DMS 273 treated with DMSO at 0.1 percent for 48 hours (cell line): ENCODE data around the gene OR2H1.
"Not testable (repeated sequence)": the region's sequence is repeated elsewhere in the genome, so short reads cannot be mapped to it uniquely, and the experiment has no call there.

ENCODE experiments used
- DNase-seq: peaks from one replicate; lab custom pipeline; 2025; lab: John Stamatoyannopoulos, UW

Gene OR2H1

DNA sequence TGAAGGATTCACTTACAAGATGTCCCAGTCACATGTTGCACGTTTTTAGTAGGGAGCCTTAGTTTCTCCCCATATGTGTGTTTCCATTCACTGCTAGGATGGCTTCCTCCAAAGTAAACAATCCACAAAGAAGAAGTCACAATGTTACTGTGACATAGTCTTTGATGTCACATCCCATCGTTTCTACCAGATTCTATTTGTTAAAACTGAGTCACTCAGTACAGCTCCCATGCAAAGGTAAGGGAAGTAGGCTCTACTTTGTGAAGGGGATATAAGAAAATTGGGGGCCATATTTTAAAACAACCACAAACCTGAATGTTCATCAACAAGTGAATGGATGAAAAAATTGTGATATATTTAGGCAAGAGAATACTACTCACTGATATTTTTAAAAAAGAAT lies at the start of gene OR2H1, which contains the start of gene OR11A1:
OR2H1 (plus strand) TSS at position 185 of the 400 bp plus-strand sequence. CDS start 4,615 bp downstream, outside the sequence.
OR11A1 (minus strand) TSS at position 101 of the 400 bp plus-strand sequence. CDS start 29,430 bp downstream, outside the sequence.
- DNase-seq: no peak

DNA sequence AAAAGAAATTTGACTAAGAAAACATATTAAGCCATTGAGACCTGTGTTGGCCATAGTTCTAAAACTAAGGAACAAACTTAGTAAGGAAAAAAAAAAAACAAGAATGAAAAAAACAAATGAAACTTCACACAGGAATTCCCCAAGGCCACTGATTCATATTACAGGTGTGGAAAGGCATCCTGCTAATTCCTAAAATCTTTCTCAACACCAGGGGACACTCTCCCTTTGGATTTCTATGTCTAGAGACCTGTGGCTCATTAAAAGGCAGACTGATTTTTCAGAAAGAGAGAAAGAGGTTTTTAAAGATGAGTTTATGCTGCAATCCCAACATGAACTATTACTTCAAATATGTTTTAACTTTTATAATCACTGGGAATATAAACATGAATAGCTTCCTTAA lies 42.4 kb upstream of the OR2H1 start, which contains the start of gene OR12D1:
OR12D1 (plus strand) TSS at position 341 of the 400 bp plus-strand sequence.
- DNase-seq: no peak

DNA sequence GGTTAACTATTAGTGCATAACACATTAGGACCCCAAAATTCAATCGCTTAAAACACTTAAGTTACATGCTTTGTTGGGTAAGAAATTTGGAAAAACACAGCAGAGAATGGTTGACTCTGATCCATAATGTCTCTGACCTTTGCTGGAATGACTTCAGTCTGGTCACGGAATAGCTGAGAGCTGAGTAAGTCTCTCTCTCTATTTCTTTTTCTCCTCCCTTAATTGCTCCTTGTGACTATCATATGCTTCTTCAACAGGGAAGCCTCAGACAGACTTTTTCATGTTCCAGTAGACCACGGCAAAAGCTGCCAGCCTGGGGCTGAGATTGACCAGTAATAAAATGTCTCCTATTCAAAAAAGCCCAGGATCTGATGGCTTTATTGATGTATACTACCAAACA lies 37.4 kb upstream of the OR2H1 start:
- no peak for DNase-seq

DNA sequence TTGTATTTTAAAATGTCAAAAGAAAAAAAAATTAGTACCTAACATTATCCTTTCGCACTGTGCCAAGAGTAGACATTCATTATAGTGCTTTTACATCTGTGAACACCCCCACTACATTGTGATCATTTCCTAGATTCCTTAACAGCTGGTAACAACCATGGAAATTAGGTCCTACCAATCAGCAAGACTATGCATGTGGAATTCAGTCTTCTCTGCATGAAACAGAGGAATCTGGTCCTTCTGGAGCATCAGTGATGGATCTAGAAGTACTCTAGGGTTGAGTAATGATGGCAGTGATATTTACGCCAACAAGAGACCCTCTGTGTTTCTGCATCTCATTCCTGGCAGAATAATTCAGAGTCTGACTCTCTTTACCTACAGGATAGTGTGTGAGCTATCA lies 32.8 kb upstream of the OR2H1 start:
- no peak for DNase-seq

DNA sequence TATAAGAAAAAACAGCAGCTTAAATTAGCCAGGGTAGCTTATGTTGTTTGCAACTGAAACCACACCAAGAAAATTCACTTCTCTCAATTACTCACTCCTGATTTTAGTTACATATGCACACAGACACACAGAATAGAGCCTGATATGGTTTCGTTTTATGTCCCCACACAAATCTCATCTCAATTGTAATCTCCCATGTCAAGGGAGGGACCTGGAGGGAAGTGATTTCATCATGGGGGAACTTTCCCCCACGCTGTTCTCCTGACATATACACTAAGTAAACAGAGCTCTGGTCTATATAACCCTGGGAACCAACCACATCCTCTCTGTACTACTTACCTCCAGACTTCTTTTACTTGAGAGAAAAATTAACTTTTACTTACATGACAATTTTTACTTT lies 32.4 kb upstream of the OR2H1 start:
- DNase-seq: no peak

DNA sequence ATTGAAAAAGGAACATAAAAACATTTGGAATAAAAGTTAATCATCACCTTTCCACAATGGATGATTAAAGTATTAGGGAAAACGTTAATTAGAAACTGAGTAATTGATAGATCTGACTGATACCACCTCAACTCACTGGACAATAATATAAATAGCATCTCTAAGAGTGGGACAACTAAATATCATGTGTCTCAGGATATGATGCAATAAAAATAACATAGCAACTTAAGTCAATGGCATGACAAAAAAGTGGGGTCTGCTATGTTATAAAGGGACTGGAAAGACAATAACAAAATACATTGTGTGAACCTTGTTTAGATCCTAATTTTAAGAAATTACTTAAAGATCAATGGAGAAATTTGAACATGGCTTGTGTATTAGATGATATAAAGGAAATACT lies 31.9 kb upstream of the OR2H1 start:
- no peak for DNase-seq

DNA sequence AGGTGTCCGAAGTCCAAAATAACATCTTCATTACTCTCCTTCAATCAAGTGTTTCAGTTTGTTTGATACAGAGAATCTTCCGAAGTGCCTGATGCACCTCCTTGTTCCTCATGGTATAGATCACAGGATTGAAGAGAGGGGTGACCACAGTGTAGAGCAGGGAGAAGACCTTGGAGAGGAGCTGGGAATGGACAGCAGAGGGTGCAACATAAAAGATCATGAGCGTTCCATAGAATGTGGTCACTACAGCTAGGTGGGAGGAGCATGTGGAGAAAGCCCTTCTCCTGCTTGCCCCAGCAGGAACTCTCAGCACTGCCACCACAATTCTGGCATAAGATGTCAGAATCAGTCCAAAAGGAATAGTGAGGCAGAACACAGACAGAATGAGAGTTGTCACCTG lies 30.3 kb upstream of the OR2H1 start:
- no peak for DNase-seq

DNA sequence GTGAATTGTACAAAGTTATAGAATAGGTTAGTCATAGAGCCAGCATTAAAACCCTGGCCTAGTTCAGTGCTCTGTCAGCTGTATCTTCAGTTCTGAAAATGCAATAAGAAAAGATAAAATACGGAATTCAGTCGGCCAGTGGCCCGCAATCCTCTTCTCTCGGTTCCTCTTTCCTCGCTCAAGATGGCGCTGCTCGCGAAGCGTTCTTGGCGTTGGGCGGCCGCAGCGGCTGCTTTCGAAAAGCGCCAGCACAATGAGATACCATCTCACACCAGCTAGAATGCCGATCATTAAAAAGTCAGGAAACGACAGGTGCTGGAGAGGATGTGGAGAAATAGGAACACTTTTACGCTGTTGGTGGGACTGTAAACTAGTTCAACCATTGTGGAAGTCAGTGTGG lies 20.2 kb upstream of the OR2H1 start:
- not testable (repeated sequence) for DNase-seq

DNA sequence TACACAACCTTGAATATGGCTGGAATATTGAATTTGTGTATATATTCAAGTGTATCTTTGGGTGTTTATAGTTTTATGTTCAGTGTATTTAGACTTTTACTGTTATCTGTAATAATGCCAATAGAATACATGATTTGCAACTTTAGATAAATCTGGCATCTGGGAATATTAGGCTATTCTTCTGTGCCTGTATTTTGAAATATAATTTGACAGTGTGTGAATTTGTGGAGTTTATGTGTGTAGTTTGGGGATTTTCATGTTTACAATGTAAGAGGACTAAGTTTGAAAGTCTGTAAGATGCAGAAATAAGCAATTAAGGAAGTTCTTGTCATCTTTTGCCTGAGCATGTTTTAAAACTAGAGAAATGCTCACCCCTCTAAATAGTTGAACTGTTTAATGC lies 17.9 kb upstream of the OR2H1 start, which contains the start of gene OR10C1:
OR10C1 (plus strand) TSS at position 301 of the 400 bp plus-strand sequence. CDS start 710 bp downstream, outside the sequence.
- no peak for DNase-seq

DNA sequence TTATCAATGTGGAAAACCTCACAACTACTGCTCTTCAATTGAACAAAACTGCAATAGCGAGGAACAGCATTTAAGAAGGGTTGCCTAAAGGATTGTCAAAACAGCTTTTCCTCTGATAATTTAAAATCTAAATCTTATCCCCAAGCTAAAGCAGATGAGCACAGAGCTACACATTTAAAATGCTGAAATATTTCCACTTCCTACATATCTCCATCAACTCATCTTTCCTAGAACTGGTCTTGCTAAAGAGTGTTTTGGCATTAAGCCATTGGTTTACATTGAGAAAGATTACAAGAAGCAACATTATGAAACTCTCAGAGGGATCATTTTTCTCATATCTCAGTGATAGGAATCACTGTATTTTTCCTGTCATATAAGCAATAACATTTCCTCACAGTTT lies 14.2 kb upstream of the OR2H1 start:
- DNase-seq: no peak

DNA sequence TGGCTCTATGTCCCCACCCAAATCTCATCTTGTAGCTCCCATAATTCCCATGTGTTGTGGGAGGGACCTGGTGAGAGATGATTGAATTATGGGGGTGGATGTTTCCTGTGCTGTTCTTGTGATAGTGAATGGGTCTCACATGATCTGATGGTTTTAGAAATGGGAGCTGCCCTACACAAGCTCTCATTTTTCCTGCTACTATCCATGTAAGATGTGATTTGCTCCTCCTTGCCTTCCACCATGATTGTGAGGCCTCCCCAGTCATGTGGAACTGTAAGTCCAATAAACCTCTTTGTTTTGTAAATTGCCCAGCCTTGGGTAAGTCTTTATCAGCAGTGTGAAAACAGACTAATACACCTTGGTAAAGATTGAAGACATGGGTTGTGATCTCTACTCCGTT lies 12.9 kb upstream of the OR2H1 start:
- DNase-seq: not testable (repeated sequence)

DNA sequence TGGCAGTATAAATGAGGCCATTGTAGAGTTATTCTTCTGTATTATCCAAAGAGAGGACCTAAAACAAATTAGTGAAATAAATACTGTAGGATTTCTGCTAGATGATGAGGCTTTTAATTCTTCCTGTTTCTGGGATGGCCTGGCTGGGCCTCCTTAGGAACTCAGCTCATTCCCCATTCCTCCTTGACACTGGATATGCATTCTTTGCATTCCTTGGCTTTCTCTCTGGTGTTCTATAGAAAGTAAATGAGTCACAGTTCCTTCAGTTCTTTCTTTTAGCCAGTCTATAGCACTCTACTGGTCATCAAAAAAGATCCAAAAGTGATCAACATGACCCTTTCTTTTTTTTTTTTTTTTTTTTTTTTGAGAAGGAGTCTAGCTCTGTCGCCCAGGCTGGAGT lies 9.3 kb upstream of the OR2H1 start:
- DNase-seq: no peak

DNA sequence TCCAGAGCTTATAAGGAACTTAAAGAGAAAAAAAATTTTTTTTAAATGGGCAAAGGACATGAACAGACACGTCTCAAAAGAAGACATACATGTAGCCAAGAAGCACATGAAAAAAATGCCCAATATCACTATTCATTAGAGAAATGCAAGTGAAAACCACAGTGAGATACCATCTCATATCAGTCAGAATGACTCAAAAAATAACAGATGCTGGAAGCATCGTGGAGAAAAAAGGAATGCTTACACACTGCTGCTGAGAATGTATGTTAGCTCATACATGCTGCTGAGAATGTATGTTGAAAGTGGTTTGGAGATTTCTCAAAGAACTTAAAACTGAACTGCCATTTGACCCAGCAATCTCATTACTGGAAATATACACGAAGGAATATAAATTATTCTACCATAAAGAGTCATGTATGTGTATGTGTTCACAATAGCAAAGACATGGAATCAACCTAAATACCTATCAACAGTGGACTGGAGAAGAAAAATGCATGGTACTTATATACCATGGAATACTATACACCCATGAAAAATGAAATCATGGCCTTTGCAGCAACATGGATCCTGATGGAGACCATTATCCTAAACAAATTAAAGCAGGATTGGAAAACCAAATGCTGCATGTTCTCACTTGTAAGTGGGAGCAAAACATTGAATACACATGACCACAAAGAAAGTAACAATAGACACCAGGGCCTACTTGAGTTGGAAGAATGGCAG lies 5.3 kb upstream of the OR2H1 start:
- no peak for DNase-seq

DNA sequence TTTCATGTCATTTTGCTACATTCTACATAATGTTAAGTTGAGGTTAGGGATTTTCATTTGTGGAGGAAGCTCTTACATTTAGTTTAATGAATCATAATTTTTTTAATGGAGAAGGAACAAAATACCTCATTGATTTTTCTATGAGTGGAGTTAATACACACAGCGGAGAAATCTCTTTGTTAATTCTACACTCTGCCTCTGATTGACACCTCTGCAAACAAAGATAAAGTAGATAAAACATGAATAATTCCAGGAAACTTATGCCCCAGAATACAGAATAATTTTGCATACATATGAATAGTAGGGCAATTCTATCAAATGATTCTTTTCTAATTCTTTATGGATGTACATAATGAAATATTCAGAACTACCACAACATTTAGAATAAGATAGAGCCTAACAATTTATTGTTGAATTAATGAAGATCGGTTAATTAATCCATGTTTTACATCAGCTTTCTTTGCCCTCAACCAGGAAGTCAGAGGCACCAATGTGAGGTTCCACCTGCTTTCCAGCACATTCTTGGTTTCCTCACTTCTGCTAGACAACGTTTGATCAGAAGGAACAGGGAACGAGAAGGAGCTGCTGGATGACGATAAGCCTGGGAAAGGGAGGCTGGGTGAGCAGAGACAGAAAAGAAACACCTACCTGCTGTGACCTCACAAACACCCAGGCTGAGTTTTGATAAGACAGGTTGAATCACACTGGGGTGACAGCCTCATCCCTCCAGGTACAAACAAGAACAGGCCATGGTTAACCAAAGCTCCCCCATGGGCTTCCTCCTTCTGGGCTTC lies 4.3 kb downstream of the OR2H1 start:
- DNase-seq: no peak

DNA sequence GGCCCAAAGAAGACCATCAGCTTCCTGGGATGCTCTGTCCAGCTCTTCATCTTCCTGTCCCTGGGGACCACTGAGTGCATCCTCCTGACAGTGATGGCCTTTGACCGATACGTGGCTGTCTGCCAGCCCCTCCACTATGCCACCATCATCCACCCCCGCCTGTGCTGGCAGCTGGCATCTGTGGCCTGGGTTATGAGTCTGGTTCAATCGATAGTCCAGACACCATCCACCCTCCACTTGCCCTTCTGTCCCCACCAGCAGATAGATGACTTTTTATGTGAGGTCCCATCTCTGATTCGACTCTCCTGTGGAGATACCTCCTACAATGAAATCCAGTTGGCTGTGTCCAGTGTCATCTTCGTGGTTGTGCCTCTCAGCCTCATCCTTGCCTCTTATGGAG lies 5.1 kb downstream of the OR2H1 start:
- DNase-seq: no peak

DNA sequence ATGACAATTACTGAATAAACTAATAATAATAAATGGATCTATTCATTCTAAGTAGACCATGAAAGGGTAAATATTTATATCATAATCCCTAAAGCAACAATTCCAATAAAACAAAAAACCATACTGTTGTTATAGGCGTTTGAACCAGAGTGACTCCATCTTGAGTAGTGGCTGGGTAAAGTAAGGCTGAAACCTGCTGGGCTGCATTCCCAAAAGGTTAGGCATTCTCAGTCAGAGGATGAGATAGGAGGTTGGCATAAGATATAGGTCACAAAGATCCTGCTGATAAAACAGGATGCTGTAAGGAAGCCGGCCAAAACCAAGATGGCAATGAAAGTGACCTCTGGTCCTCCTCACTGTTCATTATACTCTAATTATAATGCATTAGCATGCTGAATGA lies 8.3 kb downstream of the OR2H1 start:
- DNase-seq: no peak

DNA sequence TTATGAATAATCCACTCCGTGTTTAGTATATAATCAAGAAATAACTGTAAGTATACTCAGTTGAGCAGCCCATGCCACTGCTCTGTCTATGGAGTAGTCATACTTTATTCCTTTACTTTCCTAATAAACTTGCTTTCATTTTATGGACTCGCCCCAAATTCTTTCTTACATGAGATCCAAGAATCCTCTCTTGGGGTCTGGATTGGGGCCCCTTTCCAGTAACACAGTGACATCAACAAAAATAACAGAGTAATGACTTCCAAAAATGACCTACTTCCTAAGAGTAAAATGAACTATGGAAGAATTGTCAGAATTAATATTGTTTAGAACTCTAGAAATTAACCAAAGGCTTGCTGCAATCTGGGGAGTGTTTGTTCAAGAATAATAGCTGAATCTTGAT lies 8.8 kb downstream of the OR2H1 start:
- no peak for DNase-seq

DNA sequence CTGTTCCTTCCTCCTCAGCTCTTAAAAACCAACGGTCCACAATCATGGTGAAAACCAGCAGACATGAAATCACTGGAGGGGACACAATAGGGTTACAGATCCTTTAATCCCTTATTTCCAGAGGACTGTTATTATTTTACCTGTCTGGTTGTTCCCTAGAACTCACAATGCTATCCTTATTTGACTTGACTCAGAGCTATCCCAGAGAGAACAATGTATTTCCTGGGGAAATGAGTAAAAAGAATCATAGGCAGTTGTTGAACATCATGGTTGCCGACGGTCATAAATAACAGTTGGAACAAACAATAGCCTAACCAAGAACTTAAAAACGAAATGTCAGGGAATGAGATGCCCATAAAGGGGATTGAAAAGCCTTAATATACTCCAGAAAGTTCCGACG lies 9.3 kb downstream of the OR2H1 start:
- no peak for DNase-seq

DNA sequence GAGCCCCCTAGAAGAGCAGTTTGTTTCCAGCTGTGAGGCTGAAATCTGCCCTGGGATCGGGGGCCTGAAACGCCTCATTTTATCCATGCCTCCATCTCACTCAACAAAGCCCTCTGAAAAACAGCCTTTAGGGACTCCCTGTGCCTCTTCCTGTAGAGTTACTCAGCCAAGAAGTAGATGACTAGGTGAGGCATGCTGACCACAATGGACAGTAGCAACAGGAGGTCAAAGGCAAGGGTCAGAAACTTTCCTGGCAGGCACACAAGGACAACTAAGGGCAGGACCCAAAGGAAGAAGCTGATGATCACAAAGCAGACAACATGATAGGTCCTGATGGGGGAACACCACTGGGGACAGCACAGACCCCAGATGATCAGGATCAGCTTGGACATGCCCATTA lies 18.0 kb downstream of the OR2H1 start:
- DNase-seq: no peak

DNA sequence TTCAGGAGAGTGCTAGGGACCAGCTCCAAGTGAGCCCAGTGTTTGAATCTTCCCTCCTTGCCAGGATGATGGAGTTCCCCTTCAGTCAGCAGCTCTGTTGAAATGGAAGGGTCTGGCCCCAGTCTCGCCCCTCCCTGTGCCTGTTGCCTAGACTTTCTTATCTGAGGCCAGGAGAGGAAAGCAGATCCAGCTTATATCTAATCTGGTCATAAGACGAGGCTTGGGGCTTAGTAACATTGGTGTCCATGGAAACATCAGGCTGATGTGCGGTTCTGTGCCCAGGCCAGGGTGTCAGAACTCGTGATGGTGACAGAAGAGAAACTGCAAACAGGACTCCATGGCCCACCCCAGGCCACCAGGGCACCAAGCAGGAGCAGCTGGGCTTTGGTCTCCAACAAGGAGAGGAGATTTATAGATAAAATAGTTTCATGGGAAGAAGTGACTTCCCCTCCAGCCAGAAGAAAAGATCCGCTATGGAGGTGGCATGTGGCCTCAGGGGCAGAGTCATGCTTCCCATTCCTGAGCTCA lies 21.0 kb downstream of the OR2H1 start:
- DNase-seq: no peak

DNA sequence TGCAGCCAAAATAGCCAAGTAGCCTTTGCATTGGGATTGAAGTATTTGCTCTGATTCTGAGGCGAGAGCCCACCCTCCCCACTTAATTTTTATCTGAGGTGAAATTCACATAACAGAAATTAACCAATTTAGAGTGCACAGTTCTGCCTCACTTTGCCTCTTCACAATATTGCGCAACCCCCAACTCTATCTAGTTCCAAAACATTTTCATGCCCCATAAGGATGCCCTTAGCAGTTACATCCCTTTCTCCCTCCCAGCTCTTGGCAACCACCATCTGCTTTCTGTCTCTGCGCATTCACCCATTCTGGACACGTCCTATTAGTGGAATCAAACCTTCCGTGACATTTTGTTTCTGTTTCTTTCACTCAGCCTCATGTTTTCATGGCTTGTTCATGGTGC lies 21.8 kb downstream of the OR2H1 start:
- no peak for DNase-seq

DNA sequence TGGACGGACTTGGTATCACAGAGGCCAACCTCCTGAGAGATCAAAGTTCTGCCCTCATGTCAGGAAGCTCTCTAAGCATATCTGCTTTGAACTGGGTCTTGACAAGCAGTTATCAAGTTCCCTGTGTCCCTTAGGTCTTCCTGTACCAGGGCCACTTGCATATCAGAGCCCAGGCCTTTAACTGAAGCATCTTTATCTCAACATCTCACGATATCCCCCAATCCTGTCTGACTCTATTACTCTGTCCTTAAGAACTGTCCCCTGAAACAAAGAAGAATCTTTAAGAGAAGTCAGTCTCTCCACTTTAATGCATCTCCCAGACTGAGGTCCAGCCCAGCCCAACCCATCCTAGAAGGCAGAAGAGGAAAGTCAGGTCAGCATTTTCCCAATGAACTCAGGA lies 22.6 kb downstream of the OR2H1 start:
- DNase-seq: no peak

DNA sequence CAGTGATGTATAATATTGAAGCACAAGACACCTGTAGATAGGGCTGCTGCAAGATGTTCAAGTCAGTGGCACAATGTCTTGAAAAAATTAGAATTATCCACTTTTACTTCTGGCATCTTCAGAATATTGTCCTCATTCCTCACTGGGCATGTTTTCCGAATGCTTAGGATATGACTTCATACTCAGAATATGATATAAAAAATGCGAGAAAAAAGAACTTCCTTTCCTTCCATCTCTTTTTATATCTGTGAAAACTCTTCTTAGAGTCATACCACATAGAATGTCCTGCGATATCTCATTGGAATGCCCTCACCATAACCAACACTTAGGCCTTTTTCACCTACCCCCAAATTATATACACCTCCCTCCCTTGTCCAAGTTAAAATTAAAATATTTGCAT lies 26.2 kb downstream of the OR2H1 start:
- DNase-seq: no peak
